NCI-H128 (cell line): ENCODE measurements around the gene KCNJ2.

ENCODE experiments used
- DNase-seq: peaks from one replicate; lab custom pipeline; 2025; ENCODE audit not compliant: unreplicated experiment; lab: John Stamatoyannopoulos, UW

The KCNJ2 gene

GRCh38 chr17:70202840-70203239 lies 33.5 kb downstream of the KCNJ2 start:
- no peak for DNase-seq

GRCh38 chr17:70204431-70204830 lies 35.1 kb downstream of the KCNJ2 start:
- DNase-seq: no peak

GRCh38 chr17:70205401-70205800 lies 36.1 kb downstream of the KCNJ2 start:
- DNase-seq: no peak

- no peak for DNase-seq
Observed at GRCh38 chr17:70206361-70207010, 37.2 kb downstream of the KCNJ2 start.

- no peak for DNase-seq
Observed at GRCh38 chr17:70207184-70207583, 37.9 kb downstream of the KCNJ2 start.

- no peak for DNase-seq
Observed at GRCh38 chr17:70208080-70208794, 38.9 kb downstream of the KCNJ2 start.

GRCh38 chr17:70208825-70209555 lies 39.7 kb downstream of the KCNJ2 start:
- DNase-seq: no peak

GRCh38 chr17:70215656-70216055 lies 46.3 kb downstream of the KCNJ2 start:
- DNase-seq: no peak

- no peak for DNase-seq
Observed at GRCh38 chr17:70217571-70217970, 48.2 kb downstream of the KCNJ2 start.

- no peak for DNase-seq
Observed at GRCh38 chr17:70225276-70225675, 55.9 kb downstream of the KCNJ2 start.
